ENCODE data around the gene NTNG2.
"Not testable (repeated sequence)": the region's sequence is repeated elsewhere in the genome, so short reads cannot be mapped to it uniquely, and the experiment has no call there.

The NTNG2 gene

GRCh38 chr9:132269704-132270516 lies 108.1 kb downstream of the NTNG2 start:
- DNase-seq: not testable (repeated sequence)

DNA sequence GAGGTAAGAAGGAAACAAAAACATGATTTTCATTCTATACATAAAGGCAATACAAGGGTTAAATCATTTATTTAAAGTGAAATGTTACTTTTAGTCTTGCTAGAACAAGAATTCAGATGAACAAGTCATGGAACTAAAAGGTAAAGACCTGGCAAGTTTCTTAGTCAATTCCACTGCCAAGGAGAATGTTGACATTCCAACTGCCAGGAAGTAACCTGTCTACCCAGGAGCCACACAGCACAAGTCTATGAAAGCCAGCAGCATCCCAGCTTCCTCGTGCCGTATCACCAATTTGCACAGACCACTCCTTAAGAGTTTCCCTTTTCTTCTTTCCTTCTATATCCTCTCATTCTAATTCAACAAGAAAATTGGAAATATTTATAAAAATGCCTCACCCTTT lies 113.0 kb downstream of the NTNG2 start:
- no peak for DNase-seq

GRCh38 chr9:132283165-132283564 lies 121.3 kb downstream of the NTNG2 start:
- no peak for DNase-seq

- DNase-seq: no peak
These were observed 122.0 kb downstream of the NTNG2 start for GRCh38 chr9:132283863-132284262.

DNA sequence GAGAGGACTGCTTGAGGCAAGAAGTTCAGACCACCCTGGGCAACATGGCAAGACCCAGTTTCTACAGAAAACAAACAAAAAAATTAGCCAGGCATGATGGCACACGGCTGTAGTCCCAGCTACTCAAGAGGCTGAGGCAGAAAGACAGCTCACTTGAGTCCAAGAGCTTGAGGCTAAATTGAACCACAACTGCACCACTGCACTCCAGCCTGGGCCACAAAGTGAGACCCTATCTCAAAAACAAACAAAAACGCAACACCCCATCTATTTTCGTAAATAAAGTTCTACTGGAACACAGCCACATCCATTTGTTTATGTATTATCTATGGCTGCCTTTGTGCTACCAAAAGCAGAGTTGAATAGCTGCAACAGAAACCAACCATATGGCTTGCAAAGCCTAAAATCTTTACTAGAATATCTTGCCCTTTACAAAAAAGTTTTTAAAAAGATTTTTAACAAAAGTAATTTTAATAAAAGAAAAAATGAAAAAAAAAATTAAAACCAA lies 125.5 kb downstream of the NTNG2 start:
- DNase-seq: no peak

DNA sequence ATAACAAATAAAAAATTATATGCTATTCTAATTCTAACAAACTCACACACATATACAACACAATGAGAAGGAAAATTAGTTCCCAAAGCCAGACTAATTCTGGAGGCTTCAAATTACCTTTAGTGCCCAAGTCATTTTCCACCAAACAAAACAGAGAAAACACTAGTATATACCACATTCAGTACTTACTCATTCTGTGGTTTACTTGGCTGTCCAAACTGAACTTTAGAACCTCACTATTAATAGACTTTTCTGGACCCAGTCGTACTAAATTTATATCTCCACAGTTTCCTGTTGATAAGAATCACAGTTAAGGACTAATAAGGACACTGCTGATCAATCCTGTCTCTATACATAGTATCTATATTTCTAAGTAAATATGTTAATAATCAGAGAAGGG lies 126.5 kb downstream of the NTNG2 start:
- DNase-seq: no peak

- no peak for DNase-seq
These were observed 127.1 kb downstream of the NTNG2 start for GRCh38 chr9:132288966-132289365.

- DNase-seq: no peak
These were observed 131.4 kb downstream of the NTNG2 start for GRCh38 chr9:132293145-132293721.
